PC-3 (cell line): Measurements from ENCODE around the gene RAN. TPM values are rescaled to one million over a fixed set of nuclear protein-coding genes. Genes with fewer than 3 reads are reported as not detected.
"Not testable (repeated sequence)": the region's sequence is repeated elsewhere in the genome, so short reads cannot be mapped to it uniquely, and the experiment has no call there.

ENCODE experiments used
- ATAC-seq: fragments of 200-7000 bp; cut with Tn5 transposase; 2 replicates; pipeline ENCODE4 v1.9.1; 2020; ENCODE audit warnings: mild to moderate bottlenecking, moderate library complexity
- BruUV-seq: library from RNA; stranded (reverse); fragments of 400-500 nt; replicated peaks from 2 replicates; lab custom pipeline; 2021; lab: Mats Ljungman, UMichigan
- CTCF ChIA-PET: fragments of 300-600 bp; sonication (Branson Sonifier 250); formaldehyde crosslinking; loops from one replicate; lab custom pipeline; 2022; ENCODE audit warnings: antibody characterized with exemption; lab: Charles Lee
- POLR2A ChIA-PET: fragments of 300-600 bp; sonication (Branson Sonifier 250); formaldehyde crosslinking; loops from one replicate; lab custom pipeline; 2022; ENCODE audit warnings: antibody characterized with exemption; ENCODE audit not compliant: unreplicated experiment; lab: Charles Lee
- DNase-seq: peaks from one replicate; pipeline ENCODE4 v3.0.0-alpha.2; 2015
- H2AFZ ChIP-seq: fragments of 300-600 bp; sonication (generic); 2 replicates; pipeline ENCODE4 v1.6.0; 2016; ENCODE audit warnings: antibody characterized with exemption, low read length
- H3F3A ChIP-seq: fragments of 300-600 bp; sonication (generic); one replicate; pipeline ENCODE4 v1.6.0; 2017; ENCODE audit warnings: antibody characterized with exemption, low read length, control low read depth, mild to moderate bottlenecking; ENCODE audit not compliant: unreplicated experiment
- H3K27ac ChIP-seq: fragments of 300-600 bp; sonication (generic); 2 replicates; pipeline ENCODE4 v1.5.1; 2016; ENCODE audit warnings: mild to moderate bottlenecking, low read length
- H3K27me3 ChIP-seq: fragments of 300-600 bp; sonication (generic); 2 replicates; pipeline ENCODE4 v1.6.1; 2016; ENCODE audit warnings: low read length, mixed read lengths
- H3K36me3 ChIP-seq: fragments of 300-600 bp; sonication (generic); 2 replicates; pipeline ENCODE4 v1.6.1; 2016; ENCODE audit warnings: low read depth, mixed run types, low read length, mixed read lengths
- H3K4me1 ChIP-seq: fragments of 300-600 bp; sonication (generic); 2 replicates; pipeline ENCODE4 v1.5.1; 2016; ENCODE audit warnings: low read length; ENCODE audit not compliant: insufficient read depth
- H3K4me2 ChIP-seq: fragments of 300-600 bp; sonication (generic); 2 replicates; pipeline ENCODE4 v1.6.0; 2016; ENCODE audit warnings: low read length
- H3K4me3 ChIP-seq: fragments of 300-600 bp; sonication (generic); 2 replicates; pipeline ENCODE4 v1.5.1; 2016; ENCODE audit warnings: mild to moderate bottlenecking, low read length, mixed read lengths
- H3K79me2 ChIP-seq: fragments of 300-600 bp; sonication (generic); 2 replicates; pipeline ENCODE4 v1.6.1; 2017; ENCODE audit warnings: low read length, mixed read lengths
- H3K9ac ChIP-seq: fragments of 300-600 bp; sonication (generic); 2 replicates; pipeline ENCODE4 v1.6.0; 2016; ENCODE audit warnings: mild to moderate bottlenecking, low read length
- H3K9me2 ChIP-seq: fragments of 300-600 bp; sonication (generic); replicated peaks from 2 replicates; pipeline ENCODE4 v1.6.1; 2016; ENCODE audit warnings: mixed run types, low read length, mixed read lengths
- H3K9me3 ChIP-seq: fragments of 300-600 bp; sonication (generic); 2 replicates; pipeline ENCODE4 v1.6.1; 2016; ENCODE audit warnings: low read length, mixed read lengths
- H4K20me1 ChIP-seq: fragments of 300-600 bp; sonication (generic); 2 replicates; pipeline ENCODE4 v1.6.1; 2016; ENCODE audit warnings: low read length, mixed read lengths
- EZH2 ChIP-seq: fragments of 300-600 bp; sonication (generic); IDR thresholded peaks from one replicate; pipeline ENCODE4 v1.6.1; 2017; ENCODE audit warnings: antibody characterized with exemption, mild to moderate bottlenecking, low read length; ENCODE audit not compliant: unreplicated experiment
- EZH2phosphoT487 ChIP-seq: fragments of 300-600 bp; sonication (generic); IDR thresholded peaks from 2 replicates; pipeline ENCODE4 v1.6.1; 2018; ENCODE audit warnings: mild to moderate bottlenecking, antibody characterized with exemption, low read length, borderline replicate concordance
- intact Hi-C: fragments of 100-400 bp; cut with micrococcal nuclease; formaldehyde crosslinking; loops from 2 replicates; pipeline ENCODE4 v1.9.0; 2023
- total RNA-seq: library from RNA; depleted of rRNA; stranded (reverse); fragments of >200 nt; gene quantifications from 2 replicates; pipeline ENCODE4 v1.2.3, GENCODE V29; 2014
- TF ChIP-seq, protein P1 (sequence below): fragments of 300-600 bp; sonication (generic); conservative IDR thresholded peaks from 2 replicates; pipeline ENCODE4 v1.5.1; 2017; ENCODE audit warnings: antibody characterized with exemption, low read depth, mild to moderate bottlenecking, low read length

Gene RAN
- total RNA-seq, 1 experiment from 2014 or later, result 3,371 TPM

DNA sequence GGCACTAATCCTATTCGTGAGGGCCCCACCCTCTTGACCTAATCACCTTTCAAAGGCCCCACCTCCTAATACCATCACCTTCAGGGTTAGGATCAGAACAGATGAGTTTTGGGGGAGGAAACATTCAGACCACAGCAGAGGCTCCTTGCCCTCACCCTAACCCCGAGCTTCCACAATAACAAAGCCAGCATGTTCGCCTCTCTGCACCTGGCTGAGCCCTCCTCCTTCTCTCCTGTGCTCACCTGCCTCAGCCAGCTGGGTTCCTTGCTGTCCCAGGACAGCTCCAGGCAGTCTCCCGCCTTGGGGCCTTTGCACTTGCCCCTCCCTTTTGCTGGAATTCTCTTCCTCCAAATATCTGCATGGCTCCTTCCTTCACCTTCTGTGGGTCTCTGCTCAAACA is 9.7 kb upstream of the RAN start:
- H3K27me3 ChIP-seq, result no peaks in the 10 kb centered on the region
- no peak overlapping the region for H3K4me2 ChIP-seq
- no peak overlapping the region for H3K4me3 ChIP-seq
- TF ChIP-seq EZH2phosphoT487 (no peak), EZH2 (no peak)
- TF ChIP-seq, protein P1, sequence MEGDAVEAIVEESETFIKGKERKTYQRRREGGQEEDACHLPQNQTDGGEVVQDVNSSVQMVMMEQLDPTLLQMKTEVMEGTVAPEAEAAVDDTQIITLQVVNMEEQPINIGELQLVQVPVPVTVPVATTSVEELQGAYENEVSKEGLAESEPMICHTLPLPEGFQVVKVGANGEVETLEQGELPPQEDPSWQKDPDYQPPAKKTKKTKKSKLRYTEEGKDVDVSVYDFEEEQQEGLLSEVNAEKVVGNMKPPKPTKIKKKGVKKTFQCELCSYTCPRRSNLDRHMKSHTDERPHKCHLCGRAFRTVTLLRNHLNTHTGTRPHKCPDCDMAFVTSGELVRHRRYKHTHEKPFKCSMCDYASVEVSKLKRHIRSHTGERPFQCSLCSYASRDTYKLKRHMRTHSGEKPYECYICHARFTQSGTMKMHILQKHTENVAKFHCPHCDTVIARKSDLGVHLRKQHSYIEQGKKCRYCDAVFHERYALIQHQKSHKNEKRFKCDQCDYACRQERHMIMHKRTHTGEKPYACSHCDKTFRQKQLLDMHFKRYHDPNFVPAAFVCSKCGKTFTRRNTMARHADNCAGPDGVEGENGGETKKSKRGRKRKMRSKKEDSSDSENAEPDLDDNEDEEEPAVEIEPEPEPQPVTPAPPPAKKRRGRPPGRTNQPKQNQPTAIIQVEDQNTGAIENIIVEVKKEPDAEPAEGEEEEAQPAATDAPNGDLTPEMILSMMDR, result no peak
- H3K4me1 ChIP-seq, result no peaks in the 10 kb centered on the region
- H3K79me2 ChIP-seq, result no peaks in the 10 kb centered on the region
- no peaks in the 10 kb centered on the region for H3K36me3 ChIP-seq
- no peak overlapping the region for H2AFZ ChIP-seq
- H3F3A ChIP-seq, result no peaks in the 10 kb centered on the region
- H3K27ac ChIP-seq, result no peak overlapping the region
- no TSS peak for BruUV-seq
- ATAC-seq (no peak), DNase-seq (no peak)
- peaks cover 3% of the 10 kb centered on the region for H3K9me3 ChIP-seq
- H3K9me2 ChIP-seq, result no peaks in the 10 kb centered on the region
- intact Hi-C loops, result no loop called here
- POLR2A ChIA-PET, result no interaction called here
- CTCF ChIA-PET, result no interaction called here
- H4K20me1 ChIP-seq, result no peaks in the 10 kb centered on the region
- H3K9ac ChIP-seq, result no peak overlapping the region

DNA sequence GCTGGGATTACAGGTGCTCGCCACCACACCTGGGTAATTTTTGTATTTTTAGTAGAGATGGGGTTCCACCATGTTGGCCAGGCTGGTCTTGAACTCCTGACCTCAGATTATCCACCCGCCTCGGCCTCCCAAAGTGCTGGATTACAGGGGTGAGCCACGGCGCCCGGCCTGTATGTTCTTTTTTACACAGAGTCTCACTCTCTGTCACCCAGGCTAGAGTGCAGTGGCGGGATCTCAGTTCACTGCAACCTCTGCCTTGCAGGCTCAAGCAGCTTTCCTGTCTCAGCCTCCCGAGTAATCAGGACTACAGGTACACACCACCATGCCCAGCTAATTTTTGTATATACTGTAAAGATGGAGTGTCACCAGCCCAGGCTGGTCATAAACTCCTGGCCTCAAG is 9.1 kb upstream of the RAN start:
- ATAC-seq, H3K9me2 ChIP-seq, H3K27ac ChIP-seq, H4K20me1 ChIP-seq, H3K27me3 ChIP-seq, H2AFZ ChIP-seq, DNase-seq, POLR2A ChIA-PET, H3K4me3 ChIP-seq, H3K4me2 ChIP-seq, H3K9me3 ChIP-seq, CTCF ChIA-PET, H3K4me1 ChIP-seq, intact Hi-C loops, H3K79me2 ChIP-seq, H3K36me3 ChIP-seq, BruUV-seq, H3K9ac ChIP-seq, H3F3A ChIP-seq: not testable (repeated sequence)

DNA sequence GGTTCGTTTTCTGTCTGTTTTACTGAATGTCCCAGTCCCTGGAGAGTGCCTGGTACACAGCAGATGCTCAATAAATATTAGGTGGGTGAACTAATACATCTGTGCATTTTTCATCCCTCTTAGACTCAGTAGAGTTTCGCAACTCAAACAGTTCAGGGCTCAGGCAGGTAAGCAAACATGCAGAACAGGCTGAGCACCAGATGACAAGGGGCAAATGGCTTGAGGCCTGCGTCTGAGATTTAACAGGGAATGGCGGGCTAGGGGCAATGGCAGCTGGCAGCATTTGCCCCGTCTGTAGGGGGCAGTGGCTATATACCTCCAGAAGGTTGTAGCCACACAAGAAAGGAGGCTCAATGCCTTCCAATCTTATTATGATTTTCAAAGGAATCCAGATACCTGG is 8.6 kb upstream of the RAN start:
- Histone ChIP-seq H3K4me3 (no peak overlapping the region), H3K4me2 (no peak overlapping the region), H3K9ac (no peak overlapping the region), H2AFZ (no peak overlapping the region), H3K9me2 (no peaks in the 10 kb centered on the region), H3K27ac (no peak overlapping the region), H3F3A (no peaks in the 10 kb centered on the region), H3K4me1 (no peaks in the 10 kb centered on the region), H3K36me3 (no peaks in the 10 kb centered on the region), H4K20me1 (no peaks in the 10 kb centered on the region), H3K79me2 (no peaks in the 10 kb centered on the region), H3K9me3 (no peaks in the 10 kb centered on the region), H3K27me3 (no peaks in the 10 kb centered on the region)
- TF ChIP-seq EZH2phosphoT487, result no peak
- TF ChIP-seq, protein P1, result no peak; the same call in 1 of the 2 replicates
- no peak for TF ChIP-seq EZH2
- CTCF ChIA-PET, result no interaction called here
- DNase-seq (no peak), ATAC-seq (no peak)
- POLR2A ChIA-PET, result no interaction called here
- no TSS peak for BruUV-seq
- intact Hi-C loops, result no loop called here
